GM23338 (cell line): ENCODE data around the gene NDUFB4. TPM values are rescaled to one million over a fixed set of nuclear protein-coding genes. Genes with fewer than 3 reads are reported as not detected.

ENCODE experiments used
- ATAC-seq: fragments of 200-7000 bp; cut with Tn5 transposase; 3 replicates; pipeline ENCODE4 v1.9.1; 2020
- DNase-seq: peaks from one replicate; pipeline ENCODE4 v3.0.0-alpha.2; 2015; ENCODE audit warnings: low spot score
- H2AFZ ChIP-seq: fragments of 200-600 bp; sonication (generic); 2 replicates; pipeline ENCODE4 v1.8.0; 2016; ENCODE audit warnings: antibody characterized with exemption, mild to moderate bottlenecking, moderate library complexity
- H3F3A ChIP-seq: fragments of 200-600 bp; sonication (generic); replicated peaks from 2 replicates; pipeline ENCODE4 v1.8.0; 2017; ENCODE audit warnings: antibody characterized with exemption, mixed run types, low read depth
- H3K27ac ChIP-seq: fragments of 200-600 bp; sonication (generic); 2 replicates; pipeline ENCODE4 v1.6.1; 2016; ENCODE audit warnings: low read depth
- H3K27me3 ChIP-seq: fragments of 200-600 bp; sonication (generic); 2 replicates; pipeline ENCODE4 v1.8.0; 2016; ENCODE audit warnings: mild to moderate bottlenecking, mixed run types, moderate library complexity; ENCODE audit not compliant: insufficient read depth
- H3K36me3 ChIP-seq: fragments of 200-600 bp; sonication (generic); 2 replicates; pipeline ENCODE4 v1.8.0; 2016; ENCODE audit warnings: mild to moderate bottlenecking; ENCODE audit not compliant: insufficient read depth
- H3K4me1 ChIP-seq: fragments of 200-600 bp; sonication (generic); 2 replicates; pipeline ENCODE4 v1.8.0; 2016; ENCODE audit warnings: mild to moderate bottlenecking, moderate library complexity; ENCODE audit not compliant: insufficient read depth
- H3K4me2 ChIP-seq: fragments of 200-600 bp; sonication (generic); 2 replicates; pipeline ENCODE4 v1.7.1; 2017; ENCODE audit warnings: mixed run types
- H3K4me3 ChIP-seq: fragments of 200-600 bp; sonication (generic); 2 replicates; pipeline ENCODE4 v1.6.1; 2016; ENCODE audit warnings: mixed run types
- H3K79me2 ChIP-seq: fragments of 200-600 bp; sonication (generic); replicated peaks from 2 replicates; pipeline ENCODE4 v1.8.0; 2017; ENCODE audit warnings: mild to moderate bottlenecking; ENCODE audit not compliant: insufficient read depth
- H3K9me2 ChIP-seq: fragments of 200-600 bp; sonication (generic); 2 replicates; pipeline ENCODE4 v1.8.0; 2017; ENCODE audit not compliant: insufficient read depth
- H4K20me1 ChIP-seq: fragments of 200-600 bp; sonication (generic); replicated peaks from 2 replicates; pipeline ENCODE4 v1.8.0; 2017; ENCODE audit warnings: mild to moderate bottlenecking; ENCODE audit not compliant: insufficient read depth
- H3K27ac Mint-ChIP-seq: 2 replicates; pipeline ENCODE4 v1.8.0; 2020; ENCODE audit warnings: inconsistent platforms, mild to moderate bottlenecking, moderate library complexity, mixed read lengths
- H3K27me3 Mint-ChIP-seq: 3 replicates; pipeline ENCODE4 v1.8.0; 2022; ENCODE audit warnings: low read depth, mild to moderate bottlenecking, moderate library complexity, mixed read lengths, inconsistent platforms; ENCODE audit not compliant: insufficient read depth, poor library complexity
- H3K36me3 Mint-ChIP-seq: 3 replicates; pipeline ENCODE4 v1.8.0; 2021; ENCODE audit warnings: low read depth, mild to moderate bottlenecking, inconsistent platforms, moderate library complexity, mixed read lengths
- H3K4me1 Mint-ChIP-seq: 3 replicates; pipeline ENCODE4 v1.8.0; 2020; ENCODE audit warnings: mild to moderate bottlenecking, inconsistent platforms, mixed read lengths
- H3K4me3 Mint-ChIP-seq: 3 replicates; pipeline ENCODE4 v1.8.0; 2021; ENCODE audit warnings: moderate library complexity, mild to moderate bottlenecking, inconsistent platforms, mixed read lengths
- H3K9me3 Mint-ChIP-seq: 3 replicates; pipeline ENCODE4 v1.8.0; 2020; ENCODE audit warnings: moderate library complexity, mild to moderate bottlenecking, inconsistent platforms, mixed read lengths
- EZH2 ChIP-seq: fragments of 200-600 bp; sonication (generic); IDR thresholded peaks from one replicate; pipeline ENCODE4 v1.8.0; 2017; ENCODE audit warnings: antibody characterized with exemption, mild to moderate bottlenecking, low read depth; ENCODE audit not compliant: unreplicated experiment
- JUNB ChIP-seq: IDR thresholded peaks from one replicate; pipeline ENCODE4 v1.6.1; 2016; ENCODE audit warnings: antibody characterized with exemption; ENCODE audit not compliant: unreplicated experiment
- POLR2AphosphoS5 ChIP-seq: IDR thresholded peaks from 2 replicates; pipeline ENCODE4 v1.6.1; 2016; ENCODE audit warnings: antibody characterized with exemption, low read depth
- polyA plus RNA-seq: library from polyadenylated mRNA; unstranded; fragments of >200 nt; fragmentation: Nextera tagmentation; extraction: Ambion mirVana; gene quantifications from 2 replicates; pipeline ENCODE4 v1.2.1, GENCODE V29; 2016
- total RNA-seq: library from RNA; depleted of rRNA; stranded (reverse); fragments of >200 nt; shearing (Covaris generic); gene quantifications from 2 replicates; pipeline ENCODE4 v1.2.3, GENCODE V29; 2014
- TF ChIP-seq, protein P1 (sequence below): fragments of 250-450 bp; sonication (Bioruptor Pico); IDR thresholded peaks from 2 replicates; pipeline ENCODE4 v1.5.0; 2020; ENCODE audit warnings: mild to moderate bottlenecking, moderate library complexity
- TF ChIP-seq, protein P2 (sequence below), 2 experiments: fragments of 200-600 bp in 1 of 2; sonication (generic) in 1 of 2; conservative IDR thresholded peaks; 2 replicates each; pipeline versions ENCODE4 v1.5.1 to v1.6.1; 2016 to 2017; ENCODE audit warnings: antibody characterized with exemption in 2 of 2, low read depth in 2 of 2, mild to moderate bottlenecking in 2 of 2, moderate library complexity in 1 of 2

Gene NDUFB4
- total and polyA plus RNA-seq, 2 experiments from 2014 or later, result 199 to 716 TPM

- peaks cover 25% of the 10 kb centered on the region for H3K4me1 Mint-ChIP-seq
- H3K27ac Mint-ChIP-seq, result no peak overlapping the region
Observed at GRCh38 chr3:120557115-120557514, 39.0 kb upstream of the NDUFB4 start.

More at GRCh38 chr3:120557115-120557514, 39.0 kb upstream of the NDUFB4 start:
- Histone ChIP-seq H3K79me2 (no peaks in the 10 kb centered on the region), H3F3A (0 out of 2 replicates have a peak, but pooled peaks cover 6% of the 10 kb centered on the region), H3K4me1 (peaks cover 12% of the 10 kb centered on the region), H2AFZ (no peak overlapping the region), H3K4me2 (no peak overlapping the region), H3K4me3 (no peak overlapping the region), H4K20me1 (no peaks in the 10 kb centered on the region), H3K27ac (no peak overlapping the region), H3K27me3 (peaks cover 11% of the 10 kb centered on the region), H3K36me3 (no peaks in the 10 kb centered on the region), H3K9me2 (peaks cover 10% of the 10 kb centered on the region)
- TF ChIP-seq, protein P1, sequence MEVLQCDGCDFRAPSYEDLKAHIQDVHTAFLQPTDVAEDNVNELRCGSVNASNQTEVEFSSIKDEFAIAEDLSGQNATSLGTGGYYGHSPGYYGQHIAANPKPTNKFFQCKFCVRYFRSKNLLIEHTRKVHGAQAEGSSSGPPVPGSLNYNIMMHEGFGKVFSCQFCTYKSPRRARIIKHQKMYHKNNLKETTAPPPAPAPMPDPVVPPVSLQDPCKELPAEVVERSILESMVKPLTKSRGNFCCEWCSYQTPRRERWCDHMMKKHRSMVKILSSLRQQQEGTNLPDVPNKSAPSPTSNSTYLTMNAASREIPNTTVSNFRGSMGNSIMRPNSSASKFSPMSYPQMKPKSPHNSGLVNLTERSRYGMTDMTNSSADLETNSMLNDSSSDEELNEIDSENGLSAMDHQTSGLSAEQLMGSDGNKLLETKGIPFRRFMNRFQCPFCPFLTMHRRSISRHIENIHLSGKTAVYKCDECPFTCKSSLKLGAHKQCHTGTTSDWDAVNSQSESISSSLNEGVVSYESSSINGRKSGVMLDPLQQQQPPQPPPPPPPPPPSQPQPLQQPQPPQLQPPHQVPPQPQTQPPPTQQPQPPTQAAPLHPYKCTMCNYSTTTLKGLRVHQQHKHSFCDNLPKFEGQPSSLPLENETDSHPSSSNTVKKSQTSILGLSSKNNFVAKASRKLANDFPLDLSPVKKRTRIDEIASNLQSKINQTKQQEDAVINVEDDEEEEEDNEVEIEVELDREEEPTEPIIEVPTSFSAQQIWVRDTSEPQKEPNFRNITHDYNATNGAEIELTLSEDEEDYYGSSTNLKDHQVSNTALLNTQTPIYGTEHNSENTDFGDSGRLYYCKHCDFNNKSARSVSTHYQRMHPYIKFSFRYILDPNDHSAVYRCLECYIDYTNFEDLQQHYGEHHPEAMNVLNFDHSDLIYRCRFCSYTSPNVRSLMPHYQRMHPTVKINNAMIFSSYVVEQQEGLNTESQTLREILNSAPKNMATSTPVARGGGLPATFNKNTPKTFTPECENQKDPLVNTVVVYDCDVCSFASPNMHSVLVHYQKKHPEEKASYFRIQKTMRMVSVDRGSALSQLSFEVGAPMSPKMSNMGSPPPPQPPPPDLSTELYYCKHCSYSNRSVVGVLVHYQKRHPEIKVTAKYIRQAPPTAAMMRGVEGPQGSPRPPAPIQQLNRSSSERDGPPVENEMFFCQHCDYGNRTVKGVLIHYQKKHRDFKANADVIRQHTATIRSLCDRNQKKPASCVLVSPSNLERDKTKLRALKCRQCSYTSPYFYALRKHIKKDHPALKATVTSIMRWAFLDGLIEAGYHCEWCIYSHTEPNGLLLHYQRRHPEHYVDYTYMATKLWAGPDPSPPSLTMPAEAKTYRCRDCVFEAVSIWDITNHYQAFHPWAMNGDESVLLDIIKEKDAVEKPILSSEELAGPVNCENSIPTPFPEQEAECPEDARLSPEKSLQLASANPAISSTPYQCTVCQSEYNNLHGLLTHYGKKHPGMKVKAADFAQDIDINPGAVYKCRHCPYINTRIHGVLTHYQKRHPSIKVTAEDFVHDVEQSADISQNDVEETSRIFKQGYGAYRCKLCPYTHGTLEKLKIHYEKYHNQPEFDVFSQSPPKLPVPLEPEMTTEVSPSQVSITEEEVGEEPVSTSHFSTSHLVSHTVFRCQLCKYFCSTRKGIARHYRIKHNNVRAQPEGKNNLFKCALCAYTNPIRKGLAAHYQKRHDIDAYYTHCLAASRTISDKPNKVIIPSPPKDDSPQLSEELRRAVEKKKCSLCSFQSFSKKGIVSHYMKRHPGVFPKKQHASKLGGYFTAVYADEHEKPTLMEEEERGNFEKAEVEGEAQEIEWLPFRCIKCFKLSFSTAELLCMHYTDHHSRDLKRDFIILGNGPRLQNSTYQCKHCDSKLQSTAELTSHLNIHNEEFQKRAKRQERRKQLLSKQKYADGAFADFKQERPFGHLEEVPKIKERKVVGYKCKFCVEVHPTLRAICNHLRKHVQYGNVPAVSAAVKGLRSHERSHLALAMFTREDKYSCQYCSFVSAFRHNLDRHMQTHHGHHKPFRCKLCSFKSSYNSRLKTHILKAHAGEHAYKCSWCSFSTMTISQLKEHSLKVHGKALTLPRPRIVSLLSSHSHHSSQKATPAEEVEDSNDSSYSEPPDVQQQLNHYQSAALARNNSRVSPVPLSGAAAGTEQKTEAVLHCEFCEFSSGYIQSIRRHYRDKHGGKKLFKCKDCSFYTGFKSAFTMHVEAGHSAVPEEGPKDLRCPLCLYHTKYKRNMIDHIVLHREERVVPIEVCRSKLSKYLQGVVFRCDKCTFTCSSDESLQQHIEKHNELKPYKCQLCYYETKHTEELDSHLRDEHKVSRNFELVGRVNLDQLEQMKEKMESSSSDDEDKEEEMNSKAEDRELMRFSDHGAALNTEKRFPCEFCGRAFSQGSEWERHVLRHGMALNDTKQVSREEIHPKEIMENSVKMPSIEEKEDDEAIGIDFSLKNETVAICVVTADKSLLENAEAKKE (CRISPR knock-in tag), result no peak
- TF ChIP-seq EZH2 (no peak), POLR2AphosphoS5 (no peak), JUNB (no peak)
- TF ChIP-seq, protein P2, sequence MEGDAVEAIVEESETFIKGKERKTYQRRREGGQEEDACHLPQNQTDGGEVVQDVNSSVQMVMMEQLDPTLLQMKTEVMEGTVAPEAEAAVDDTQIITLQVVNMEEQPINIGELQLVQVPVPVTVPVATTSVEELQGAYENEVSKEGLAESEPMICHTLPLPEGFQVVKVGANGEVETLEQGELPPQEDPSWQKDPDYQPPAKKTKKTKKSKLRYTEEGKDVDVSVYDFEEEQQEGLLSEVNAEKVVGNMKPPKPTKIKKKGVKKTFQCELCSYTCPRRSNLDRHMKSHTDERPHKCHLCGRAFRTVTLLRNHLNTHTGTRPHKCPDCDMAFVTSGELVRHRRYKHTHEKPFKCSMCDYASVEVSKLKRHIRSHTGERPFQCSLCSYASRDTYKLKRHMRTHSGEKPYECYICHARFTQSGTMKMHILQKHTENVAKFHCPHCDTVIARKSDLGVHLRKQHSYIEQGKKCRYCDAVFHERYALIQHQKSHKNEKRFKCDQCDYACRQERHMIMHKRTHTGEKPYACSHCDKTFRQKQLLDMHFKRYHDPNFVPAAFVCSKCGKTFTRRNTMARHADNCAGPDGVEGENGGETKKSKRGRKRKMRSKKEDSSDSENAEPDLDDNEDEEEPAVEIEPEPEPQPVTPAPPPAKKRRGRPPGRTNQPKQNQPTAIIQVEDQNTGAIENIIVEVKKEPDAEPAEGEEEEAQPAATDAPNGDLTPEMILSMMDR (conservative IDR thresholded peaks at IDR 0.05; ENCODE audit: low read depth in 2 of 2), result no peak
- Mint-ChIP-seq H3K9me3 (no peaks in the 10 kb centered on the region), H3K27me3 (peaks cover 5% of the 10 kb centered on the region), H3K36me3 (no peaks in the 10 kb centered on the region), H3K4me3 (no peak overlapping the region)
- ATAC-seq, result no peak
- no peak for DNase-seq
